Measurements from ENCODE around the gene RBFOX1. TPM values are rescaled to one million over a fixed set of nuclear protein-coding genes. Genes with fewer than 3 reads are reported as not detected.

The RBFOX1 gene
- polyA plus RNA-seq, 1 of the 3 experiments (the other 2 are of a cell fraction), result not detected

DNA sequence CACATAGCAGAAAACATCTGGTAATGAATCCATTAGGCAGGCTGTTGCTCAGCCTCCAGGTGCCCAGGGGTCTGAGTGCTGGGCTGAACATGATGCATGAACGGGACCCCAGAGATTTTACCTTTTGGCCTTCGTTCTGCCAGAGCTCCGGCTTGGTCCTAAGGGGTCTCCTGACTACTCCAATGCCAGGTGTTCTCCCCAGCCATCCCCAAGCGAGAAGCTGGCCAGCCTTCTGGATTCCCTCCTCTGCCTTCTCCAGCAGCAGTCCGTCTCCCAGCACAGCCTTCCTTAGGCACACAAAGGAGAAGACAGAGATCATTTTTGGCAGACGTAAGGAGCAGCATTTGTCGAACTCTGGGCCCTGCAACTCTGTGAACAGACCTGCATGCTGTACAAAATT is 109.4 kb downstream of the RBFOX1 start:
- no peak overlapping the region for H3K27ac ChIP-seq (ENCODE audit: low read depth in 2 of 2, low read length in 1 of 2)
- no peak for DNase-seq
- ChIA-PET POLR2A (no interaction called here), CTCF (interaction anchor here (1.4 to 2.1 kb wide), 2 partner anchors 23 to 37 kb away, joined by 3 to 4 read pairs; no protein-coding TSS in a partner anchor)
- H3K9me3 ChIP-seq, result no peaks in the 10 kb centered on the region
- no peaks in the 10 kb centered on the region for H3K79me2 ChIP-seq (ENCODE audit: insufficient read depth)
- no peaks in the 10 kb centered on the region for H3F3A ChIP-seq (replicated peaks; ENCODE audit: insufficient read depth)
- 25% methylated on average over 6 of the region's 7 CpGs for whole genome bisulfite sequencing (ENCODE audit: low lambda C conversion rate)
- no peaks in the 10 kb centered on the region for H3K9me2 ChIP-seq
- H3K4me3 ChIP-seq (ENCODE audit: low read depth in 2 of 2, low read length in 1 of 2), result no peak overlapping the region
- no peak overlapping the region for H3K9ac ChIP-seq
- no peaks in the 10 kb centered on the region for H3K36me3 ChIP-seq (replicated peaks in 1 of 2; ENCODE audit: control insufficient read depth in 1 of 2, insufficient read depth in 2 of 2, low read length in 1 of 2)
- no peak overlapping the region for H3K4me2 ChIP-seq
- H3K27me3 ChIP-seq (ENCODE audit: insufficient read depth), result no peaks in the 10 kb centered on the region
- TF ChIP-seq, protein P1, sequence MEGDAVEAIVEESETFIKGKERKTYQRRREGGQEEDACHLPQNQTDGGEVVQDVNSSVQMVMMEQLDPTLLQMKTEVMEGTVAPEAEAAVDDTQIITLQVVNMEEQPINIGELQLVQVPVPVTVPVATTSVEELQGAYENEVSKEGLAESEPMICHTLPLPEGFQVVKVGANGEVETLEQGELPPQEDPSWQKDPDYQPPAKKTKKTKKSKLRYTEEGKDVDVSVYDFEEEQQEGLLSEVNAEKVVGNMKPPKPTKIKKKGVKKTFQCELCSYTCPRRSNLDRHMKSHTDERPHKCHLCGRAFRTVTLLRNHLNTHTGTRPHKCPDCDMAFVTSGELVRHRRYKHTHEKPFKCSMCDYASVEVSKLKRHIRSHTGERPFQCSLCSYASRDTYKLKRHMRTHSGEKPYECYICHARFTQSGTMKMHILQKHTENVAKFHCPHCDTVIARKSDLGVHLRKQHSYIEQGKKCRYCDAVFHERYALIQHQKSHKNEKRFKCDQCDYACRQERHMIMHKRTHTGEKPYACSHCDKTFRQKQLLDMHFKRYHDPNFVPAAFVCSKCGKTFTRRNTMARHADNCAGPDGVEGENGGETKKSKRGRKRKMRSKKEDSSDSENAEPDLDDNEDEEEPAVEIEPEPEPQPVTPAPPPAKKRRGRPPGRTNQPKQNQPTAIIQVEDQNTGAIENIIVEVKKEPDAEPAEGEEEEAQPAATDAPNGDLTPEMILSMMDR (IDR thresholded peaks at IDR 0.05), result no peak
- TF ChIP-seq YY1 (IDR thresholded peaks at IDR 0.05; ENCODE audit: low read depth) (no peak), SMC3 (IDR thresholded peaks at IDR 0.05; ENCODE audit: low read depth, low read length) (no peak), FOXJ3 (CRISPR knock-in tag; IDR thresholded peaks at IDR 0.05) (no peak), FOSL2 (IDR thresholded peaks at IDR 0.05; ENCODE audit: borderline replicate concordance, low read depth) (no peak), TCF12 (IDR thresholded peaks at IDR 0.05) (no peak), RCOR1 (IDR thresholded peaks at IDR 0.05; ENCODE audit: low read length) (no peak), MEF2A (IDR thresholded peaks at IDR 0.05; ENCODE audit: borderline replicate concordance, low read depth) (no peak), FOXM1 (IDR thresholded peaks at IDR 0.05; ENCODE audit: low read depth) (no peak), NRF1 (IDR thresholded peaks at IDR 0.05; ENCODE audit: low read depth, low read length) (no peak), TAF1 (IDR thresholded peaks at IDR 0.05; ENCODE audit: borderline replicate concordance, low read depth, low read length) (no peak)
- TF ChIP-seq, protein P2, sequence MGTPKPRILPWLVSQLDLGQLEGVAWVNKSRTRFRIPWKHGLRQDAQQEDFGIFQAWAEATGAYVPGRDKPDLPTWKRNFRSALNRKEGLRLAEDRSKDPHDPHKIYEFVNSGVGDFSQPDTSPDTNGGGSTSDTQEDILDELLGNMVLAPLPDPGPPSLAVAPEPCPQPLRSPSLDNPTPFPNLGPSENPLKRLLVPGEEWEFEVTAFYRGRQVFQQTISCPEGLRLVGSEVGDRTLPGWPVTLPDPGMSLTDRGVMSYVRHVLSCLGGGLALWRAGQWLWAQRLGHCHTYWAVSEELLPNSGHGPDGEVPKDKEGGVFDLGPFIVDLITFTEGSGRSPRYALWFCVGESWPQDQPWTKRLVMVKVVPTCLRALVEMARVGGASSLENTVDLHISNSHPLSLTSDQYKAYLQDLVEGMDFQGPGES (IDR thresholded peaks at IDR 0.05; ENCODE audit: low read depth, low read length), result no peak
- TF ChIP-seq, protein P3, sequence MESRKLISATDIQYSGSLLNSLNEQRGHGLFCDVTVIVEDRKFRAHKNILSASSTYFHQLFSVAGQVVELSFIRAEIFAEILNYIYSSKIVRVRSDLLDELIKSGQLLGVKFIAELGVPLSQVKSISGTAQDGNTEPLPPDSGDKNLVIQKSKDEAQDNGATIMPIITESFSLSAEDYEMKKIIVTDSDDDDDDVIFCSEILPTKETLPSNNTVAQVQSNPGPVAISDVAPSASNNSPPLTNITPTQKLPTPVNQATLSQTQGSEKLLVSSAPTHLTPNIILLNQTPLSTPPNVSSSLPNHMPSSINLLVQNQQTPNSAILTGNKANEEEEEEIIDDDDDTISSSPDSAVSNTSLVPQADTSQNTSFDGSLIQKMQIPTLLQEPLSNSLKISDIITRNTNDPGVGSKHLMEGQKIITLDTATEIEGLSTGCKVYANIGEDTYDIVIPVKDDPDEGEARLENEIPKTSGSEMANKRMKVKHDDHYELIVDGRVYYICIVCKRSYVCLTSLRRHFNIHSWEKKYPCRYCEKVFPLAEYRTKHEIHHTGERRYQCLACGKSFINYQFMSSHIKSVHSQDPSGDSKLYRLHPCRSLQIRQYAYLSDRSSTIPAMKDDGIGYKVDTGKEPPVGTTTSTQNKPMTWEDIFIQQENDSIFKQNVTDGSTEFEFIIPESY (IDR thresholded peaks at IDR 0.05; ENCODE audit: borderline replicate concordance, low read depth), result no peak
- TF ChIP-seq, protein P4, sequence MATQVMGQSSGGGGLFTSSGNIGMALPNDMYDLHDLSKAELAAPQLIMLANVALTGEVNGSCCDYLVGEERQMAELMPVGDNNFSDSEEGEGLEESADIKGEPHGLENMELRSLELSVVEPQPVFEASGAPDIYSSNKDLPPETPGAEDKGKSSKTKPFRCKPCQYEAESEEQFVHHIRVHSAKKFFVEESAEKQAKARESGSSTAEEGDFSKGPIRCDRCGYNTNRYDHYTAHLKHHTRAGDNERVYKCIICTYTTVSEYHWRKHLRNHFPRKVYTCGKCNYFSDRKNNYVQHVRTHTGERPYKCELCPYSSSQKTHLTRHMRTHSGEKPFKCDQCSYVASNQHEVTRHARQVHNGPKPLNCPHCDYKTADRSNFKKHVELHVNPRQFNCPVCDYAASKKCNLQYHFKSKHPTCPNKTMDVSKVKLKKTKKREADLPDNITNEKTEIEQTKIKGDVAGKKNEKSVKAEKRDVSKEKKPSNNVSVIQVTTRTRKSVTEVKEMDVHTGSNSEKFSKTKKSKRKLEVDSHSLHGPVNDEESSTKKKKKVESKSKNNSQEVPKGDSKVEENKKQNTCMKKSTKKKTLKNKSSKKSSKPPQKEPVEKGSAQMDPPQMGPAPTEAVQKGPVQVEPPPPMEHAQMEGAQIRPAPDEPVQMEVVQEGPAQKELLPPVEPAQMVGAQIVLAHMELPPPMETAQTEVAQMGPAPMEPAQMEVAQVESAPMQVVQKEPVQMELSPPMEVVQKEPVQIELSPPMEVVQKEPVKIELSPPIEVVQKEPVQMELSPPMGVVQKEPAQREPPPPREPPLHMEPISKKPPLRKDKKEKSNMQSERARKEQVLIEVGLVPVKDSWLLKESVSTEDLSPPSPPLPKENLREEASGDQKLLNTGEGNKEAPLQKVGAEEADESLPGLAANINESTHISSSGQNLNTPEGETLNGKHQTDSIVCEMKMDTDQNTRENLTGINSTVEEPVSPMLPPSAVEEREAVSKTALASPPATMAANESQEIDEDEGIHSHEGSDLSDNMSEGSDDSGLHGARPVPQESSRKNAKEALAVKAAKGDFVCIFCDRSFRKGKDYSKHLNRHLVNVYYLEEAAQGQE (IDR thresholded peaks at IDR 0.05; ENCODE audit: low read depth, low read length), result no peak
- TF ChIP-seq, protein P5, sequence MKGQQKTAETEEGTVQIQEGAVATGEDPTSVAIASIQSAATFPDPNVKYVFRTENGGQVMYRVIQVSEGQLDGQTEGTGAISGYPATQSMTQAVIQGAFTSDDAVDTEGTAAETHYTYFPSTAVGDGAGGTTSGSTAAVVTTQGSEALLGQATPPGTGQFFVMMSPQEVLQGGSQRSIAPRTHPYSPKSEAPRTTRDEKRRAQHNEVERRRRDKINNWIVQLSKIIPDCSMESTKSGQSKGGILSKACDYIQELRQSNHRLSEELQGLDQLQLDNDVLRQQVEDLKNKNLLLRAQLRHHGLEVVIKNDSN (IDR thresholded peaks at IDR 0.05; ENCODE audit: borderline replicate concordance, low read depth), result no peak
- TF ChIP-seq, protein P6, sequence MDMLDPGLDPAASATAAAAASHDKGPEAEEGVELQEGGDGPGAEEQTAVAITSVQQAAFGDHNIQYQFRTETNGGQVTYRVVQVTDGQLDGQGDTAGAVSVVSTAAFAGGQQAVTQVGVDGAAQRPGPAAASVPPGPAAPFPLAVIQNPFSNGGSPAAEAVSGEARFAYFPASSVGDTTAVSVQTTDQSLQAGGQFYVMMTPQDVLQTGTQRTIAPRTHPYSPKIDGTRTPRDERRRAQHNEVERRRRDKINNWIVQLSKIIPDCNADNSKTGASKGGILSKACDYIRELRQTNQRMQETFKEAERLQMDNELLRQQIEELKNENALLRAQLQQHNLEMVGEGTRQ (IDR thresholded peaks at IDR 0.05; ENCODE audit: borderline replicate concordance, low read depth, low read length), result no peak
- H3K4me1 ChIP-seq (ENCODE audit: control insufficient read depth in 1 of 2, insufficient read depth in 2 of 2, low read depth in 1 of 2, low read length in 1 of 2), result no peaks in the 10 kb centered on the region; a peak in 1 of 4 replicates
- H2AFZ ChIP-seq (ENCODE audit: low read depth), result no peak overlapping the region
- no peaks in the 10 kb centered on the region for H4K20me1 ChIP-seq (ENCODE audit: insufficient read depth)

Data from SK-N-SH (cell line).